Glutamatergic neuron (in vitro differentiated cells): ENCODE data around the gene B3GAT3. TPM values are rescaled to one million over a fixed set of nuclear protein-coding genes. Genes with fewer than 3 reads are reported as not detected.
A peak's percentile ranks its signal among the peaks of the same experiment; 100 is the strongest.

Source experiments
- DNase-seq: peaks from one replicate; pipeline ENCODE4 v3.0.0; 2022
- H3K27ac Mint-ChIP-seq: one replicate; pipeline ENCODE4 v1.8.0; 2020; ENCODE audit warnings: mild to moderate bottlenecking, mixed read lengths, inconsistent platforms; ENCODE audit not compliant: unreplicated experiment
- H3K27me3 Mint-ChIP-seq: one replicate; pipeline ENCODE4 v1.8.0; 2020; ENCODE audit warnings: mild to moderate bottlenecking, moderate library complexity, mixed read lengths, inconsistent platforms; ENCODE audit not compliant: unreplicated experiment
- H3K36me3 Mint-ChIP-seq: one replicate; pipeline ENCODE4 v1.8.0; 2020; ENCODE audit warnings: mild to moderate bottlenecking, mixed read lengths, inconsistent platforms; ENCODE audit not compliant: unreplicated experiment
- H3K4me1 Mint-ChIP-seq: one replicate; pipeline ENCODE4 v1.8.0; 2020; ENCODE audit warnings: mild to moderate bottlenecking, low read depth, mixed read lengths, inconsistent platforms; ENCODE audit not compliant: unreplicated experiment
- H3K4me3 Mint-ChIP-seq: one replicate; pipeline ENCODE4 v1.8.0; 2020; ENCODE audit warnings: mild to moderate bottlenecking, mixed read lengths, inconsistent platforms; ENCODE audit not compliant: unreplicated experiment
- H3K9me3 Mint-ChIP-seq: one replicate; pipeline ENCODE4 v1.8.0; 2020; ENCODE audit warnings: mild to moderate bottlenecking, moderate library complexity, mixed read lengths, inconsistent platforms; ENCODE audit not compliant: unreplicated experiment
- CTCF ChIP-seq: fragments of 200-600 bp; sonication (generic); IDR thresholded peaks from one replicate; pipeline ENCODE4 v1.5.0; 2021; ENCODE audit not compliant: partially characterized antibody, unreplicated experiment
- total RNA-seq: library from RNA; stranded (reverse); fragmentation: NEBNext Ultra II Directional; extraction: Animal tissue kit (Norgen Biotek cat#: 25700); gene quantifications from one replicate; pipeline ENCODE4 v1.2.1, GENCODE V29; 2021; ENCODE audit not compliant: unreplicated experiment

Gene B3GAT3
- total RNA-seq, 1 donor from 2014 or later, result 71.6 TPM

DNA sequence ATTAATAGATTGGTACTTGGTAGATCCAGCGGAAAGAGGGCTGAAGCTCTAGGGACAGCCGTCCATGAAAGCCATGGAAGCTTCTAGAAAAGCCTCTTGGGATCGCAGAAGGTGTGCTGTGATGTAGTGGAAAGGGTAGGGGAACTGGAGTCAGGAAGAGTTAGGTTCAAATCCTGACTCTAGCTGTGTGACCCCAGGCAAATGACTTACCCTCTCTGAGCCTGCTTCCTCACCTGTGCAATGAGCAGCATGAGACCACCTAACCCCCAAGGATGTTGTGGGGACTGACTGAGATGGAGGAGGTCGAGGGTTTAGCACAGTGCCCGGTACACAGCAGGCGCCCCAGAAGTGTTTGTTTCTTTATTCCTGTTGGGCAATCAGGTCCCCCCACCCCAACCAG is 11.4 kb downstream of the B3GAT3 start:
- Mint-ChIP-seq H3K27ac (no peak overlapping the region), H3K36me3 (no peaks in the 10 kb centered on the region)
- TF ChIP-seq CTCF, result no peak

GRCh38 chr11:62608776-62609175 is 13.0 kb downstream of the B3GAT3 start:
- H3K4me3 Mint-ChIP-seq, result no peak overlapping the region
- H3K9me3 Mint-ChIP-seq, result peaks cover 7% of the 10 kb centered on the region
- H3K27me3 Mint-ChIP-seq, result peaks cover 12% of the 10 kb centered on the region
- peaks cover under 1% of the 10 kb centered on the region for H3K36me3 Mint-ChIP-seq
- peaks cover 4% of the 10 kb centered on the region for H3K4me1 Mint-ChIP-seq
- H3K27ac Mint-ChIP-seq, result no peak overlapping the region
- no peak for DNase-seq
- no peak for TF ChIP-seq CTCF

More for the DNA sequence above, 11.4 kb downstream of the B3GAT3 start:
- H3K9me3 Mint-ChIP-seq, result peaks cover 7% of the 10 kb centered on the region
- peaks cover 8% of the 10 kb centered on the region for H3K27me3 Mint-ChIP-seq
- no peak for DNase-seq
- peak overlapping the region; percentile 20 for H3K4me3 Mint-ChIP-seq
- peaks cover 4% of the 10 kb centered on the region for H3K4me1 Mint-ChIP-seq

DNA sequence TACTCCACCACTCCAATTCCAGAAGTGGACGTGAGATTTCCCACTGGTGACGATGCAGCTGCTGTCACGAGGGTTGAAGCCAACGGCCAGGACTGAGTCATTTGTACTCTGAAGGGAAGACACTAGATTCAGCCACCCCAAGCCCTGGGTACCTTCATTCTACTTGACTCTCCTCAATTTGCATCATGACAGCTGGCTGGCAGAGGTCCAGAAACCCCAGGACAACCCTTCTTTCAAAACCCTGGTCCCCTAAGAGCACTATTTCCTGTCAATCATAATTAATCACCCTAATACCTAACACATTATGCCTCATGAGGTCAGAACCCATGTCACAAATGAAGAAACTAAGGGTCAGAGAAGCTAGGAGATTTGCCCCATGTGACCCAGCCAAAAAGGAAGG is 14.1 kb downstream of the B3GAT3 start:
- Mint-ChIP-seq H3K27ac (no peak overlapping the region), H3K4me1 (peaks cover 8% of the 10 kb centered on the region), H3K27me3 (peaks cover 22% of the 10 kb centered on the region), H3K9me3 (peaks cover 13% of the 10 kb centered on the region), H3K36me3 (peaks cover 8% of the 10 kb centered on the region), H3K4me3 (no peak overlapping the region)
- no peak for DNase-seq
- no peak for TF ChIP-seq CTCF

DNA sequence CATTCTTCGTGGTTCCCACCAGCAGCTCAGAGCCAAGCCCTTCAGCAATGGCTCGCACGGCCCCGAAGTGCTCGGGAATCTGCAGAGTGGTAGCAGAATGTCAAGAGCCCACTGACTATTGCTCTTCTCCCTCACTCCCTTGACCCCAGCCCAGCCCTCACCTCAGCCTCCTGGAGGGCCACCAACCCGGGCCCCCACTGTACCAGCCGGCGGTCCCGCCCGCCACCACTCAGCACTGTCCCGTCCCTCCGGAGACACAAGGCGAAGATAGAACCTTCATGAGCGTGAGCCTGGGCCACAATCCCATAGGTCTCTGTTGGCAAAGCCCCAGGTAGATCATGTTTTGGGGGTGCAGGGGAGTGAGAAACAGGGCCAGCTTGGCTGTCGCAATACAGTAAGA is 15.9 kb downstream of the B3GAT3 start:
- Mint-ChIP-seq H3K4me1 (peaks cover 4% of the 10 kb centered on the region), H3K27ac (no peak overlapping the region), H3K9me3 (peaks cover 12% of the 10 kb centered on the region), H3K36me3 (peaks cover 8% of the 10 kb centered on the region), H3K27me3 (peaks cover 21% of the 10 kb centered on the region), H3K4me3 (no peak overlapping the region)
- no peak for DNase-seq
- no peak for TF ChIP-seq CTCF

DNA sequence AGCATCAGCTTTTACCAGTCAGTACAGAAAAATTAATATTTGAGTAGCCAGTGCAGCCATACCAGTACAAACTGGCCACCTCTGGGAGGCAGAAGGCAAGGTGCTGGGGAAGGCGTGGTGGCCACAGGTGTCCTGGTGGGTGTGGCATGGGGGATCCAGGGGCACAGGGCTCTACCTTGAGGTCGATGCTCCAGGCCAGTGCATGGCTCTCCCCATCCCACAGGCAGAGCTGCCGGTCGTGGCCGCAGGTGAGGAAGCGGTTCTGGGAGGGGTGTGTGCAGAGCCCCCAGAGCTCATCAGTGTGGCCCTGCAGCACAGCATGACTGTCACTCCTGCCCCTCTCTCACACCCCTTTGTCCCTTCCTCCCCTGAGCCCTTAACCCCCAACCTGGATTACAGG is 16.3 kb downstream of the B3GAT3 start:
- DNase-seq, result no peak
- Mint-ChIP-seq H3K27me3 (peaks cover 21% of the 10 kb centered on the region), H3K4me3 (no peak overlapping the region), H3K36me3 (peaks cover 8% of the 10 kb centered on the region), H3K4me1 (peaks cover 4% of the 10 kb centered on the region), H3K27ac (no peak overlapping the region), H3K9me3 (peaks cover 13% of the 10 kb centered on the region)
- TF ChIP-seq CTCF, result no peak
